Measurements from ENCODE around the gene PHAX.

GRCh38 chr5:126579716-126580115 is 21.0 kb upstream of the PHAX start:
- TF ChIP-seq, protein P1, sequence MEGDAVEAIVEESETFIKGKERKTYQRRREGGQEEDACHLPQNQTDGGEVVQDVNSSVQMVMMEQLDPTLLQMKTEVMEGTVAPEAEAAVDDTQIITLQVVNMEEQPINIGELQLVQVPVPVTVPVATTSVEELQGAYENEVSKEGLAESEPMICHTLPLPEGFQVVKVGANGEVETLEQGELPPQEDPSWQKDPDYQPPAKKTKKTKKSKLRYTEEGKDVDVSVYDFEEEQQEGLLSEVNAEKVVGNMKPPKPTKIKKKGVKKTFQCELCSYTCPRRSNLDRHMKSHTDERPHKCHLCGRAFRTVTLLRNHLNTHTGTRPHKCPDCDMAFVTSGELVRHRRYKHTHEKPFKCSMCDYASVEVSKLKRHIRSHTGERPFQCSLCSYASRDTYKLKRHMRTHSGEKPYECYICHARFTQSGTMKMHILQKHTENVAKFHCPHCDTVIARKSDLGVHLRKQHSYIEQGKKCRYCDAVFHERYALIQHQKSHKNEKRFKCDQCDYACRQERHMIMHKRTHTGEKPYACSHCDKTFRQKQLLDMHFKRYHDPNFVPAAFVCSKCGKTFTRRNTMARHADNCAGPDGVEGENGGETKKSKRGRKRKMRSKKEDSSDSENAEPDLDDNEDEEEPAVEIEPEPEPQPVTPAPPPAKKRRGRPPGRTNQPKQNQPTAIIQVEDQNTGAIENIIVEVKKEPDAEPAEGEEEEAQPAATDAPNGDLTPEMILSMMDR (IDR thresholded peaks at IDR 0.05; ENCODE audit: low read depth, low read length): no peak
- no peak for TF ChIP-seq POLR2A (IDR thresholded peaks at IDR 0.05; ENCODE audit: extremely low read depth, insufficient read length)
